Measurements from ENCODE around the gene STK39. TPM values are rescaled to one million over a fixed set of nuclear protein-coding genes. Genes with fewer than 3 reads are reported as not detected.

Gene STK39
- total RNA-seq, 1 experiment from 2014 or later: 22.1 TPM

- H3K36me3 Mint-ChIP-seq (ENCODE audit: insufficient read depth in 1 of 3, low read depth in 3 of 3): no peaks in the 10 kb centered on the region
- WGBS (ENCODE audit: extremely low coverage, insufficient read length, low lambda C conversion rate): no CpG with 5 or more reads among the region's 2 CpGs
- Histone ChIP-seq H3K9me3 (ENCODE audit: control insufficient read depth, low read depth, low read length) (no peaks in the 10 kb centered on the region), H3K9ac (ENCODE audit: extremely low read depth, insufficient read length, low read length) (no peak overlapping the region), H3K4ac (ENCODE audit: low read depth, low read length) (no peak overlapping the region), H3K23me2 (ENCODE audit: insufficient read length, low read depth, low read length, poor library complexity, severe bottlenecking) (no peaks in the 10 kb centered on the region), H3K14ac (ENCODE audit: insufficient read depth, low read length) (no peak overlapping the region), H2BK120ac (ENCODE audit: low read depth, low read length, poor library complexity, severe bottlenecking) (no peak overlapping the region), H2BK5ac (ENCODE audit: insufficient read length, low read length) (no peak overlapping the region), H2BK12ac (ENCODE audit: insufficient read length, low read depth, low read length) (no peak overlapping the region), H3K27me3 (ENCODE audit: insufficient read depth, low read length) (no peaks in the 10 kb centered on the region), H2BK15ac (ENCODE audit: low read depth, low read length) (no peak overlapping the region), H2AK5ac (ENCODE audit: insufficient read length, low read length) (no peak overlapping the region), H4K5ac (ENCODE audit: insufficient read length, low read depth, low read length) (no peak overlapping the region), H4K8ac (replicated peaks; ENCODE audit: insufficient read length, low read depth, low read length) (no peak overlapping the region), H2BK20ac (ENCODE audit: low read depth, low read length, poor library complexity, severe bottlenecking) (no peak overlapping the region), H2AFZ (ENCODE audit: low read length) (no peak overlapping the region), H3K79me1 (ENCODE audit: insufficient read depth, low read depth, low read length, poor library complexity, severe bottlenecking) (no peaks in the 10 kb centered on the region), H3K4me1 (ENCODE audit: insufficient read depth, low read length) (no peaks in the 10 kb centered on the region), H3K18ac (ENCODE audit: insufficient read length, low read depth, low read length) (no peak overlapping the region), H4K20me1 (ENCODE audit: control insufficient read depth, insufficient read depth, insufficient read length) (no peaks in the 10 kb centered on the region), H4K91ac (ENCODE audit: insufficient read length, low read depth, low read length) (no peak overlapping the region), H3K4me2 (ENCODE audit: insufficient read depth, insufficient read length, low read length) (no peak overlapping the region), H3T11ph (ENCODE audit: low read length) (no peak overlapping the region), H3K79me2 (ENCODE audit: insufficient read depth, low read length) (no peaks in the 10 kb centered on the region), H3K23ac (ENCODE audit: insufficient read length, low read depth, low read length) (no peak overlapping the region), H3K27ac (ENCODE audit: insufficient read length, low read depth, low read length) (no peak overlapping the region), H3K56ac (ENCODE audit: insufficient read length, low read depth, low read length) (no peak overlapping the region)
- H3K27ac Mint-ChIP-seq: no peak overlapping the region
- no peaks in the 10 kb centered on the region for H3K27me3 Mint-ChIP-seq (ENCODE audit: low read depth)
- DNase-seq: no peak
- peaks cover 5 to 12% of the 10 kb centered on the region in 2 experiments; a peak in 3 of 4 replicates for H3K4me1 Mint-ChIP-seq
- no peak overlapping the region for H3K4me3 Mint-ChIP-seq
- TF ChIP-seq, protein P1, sequence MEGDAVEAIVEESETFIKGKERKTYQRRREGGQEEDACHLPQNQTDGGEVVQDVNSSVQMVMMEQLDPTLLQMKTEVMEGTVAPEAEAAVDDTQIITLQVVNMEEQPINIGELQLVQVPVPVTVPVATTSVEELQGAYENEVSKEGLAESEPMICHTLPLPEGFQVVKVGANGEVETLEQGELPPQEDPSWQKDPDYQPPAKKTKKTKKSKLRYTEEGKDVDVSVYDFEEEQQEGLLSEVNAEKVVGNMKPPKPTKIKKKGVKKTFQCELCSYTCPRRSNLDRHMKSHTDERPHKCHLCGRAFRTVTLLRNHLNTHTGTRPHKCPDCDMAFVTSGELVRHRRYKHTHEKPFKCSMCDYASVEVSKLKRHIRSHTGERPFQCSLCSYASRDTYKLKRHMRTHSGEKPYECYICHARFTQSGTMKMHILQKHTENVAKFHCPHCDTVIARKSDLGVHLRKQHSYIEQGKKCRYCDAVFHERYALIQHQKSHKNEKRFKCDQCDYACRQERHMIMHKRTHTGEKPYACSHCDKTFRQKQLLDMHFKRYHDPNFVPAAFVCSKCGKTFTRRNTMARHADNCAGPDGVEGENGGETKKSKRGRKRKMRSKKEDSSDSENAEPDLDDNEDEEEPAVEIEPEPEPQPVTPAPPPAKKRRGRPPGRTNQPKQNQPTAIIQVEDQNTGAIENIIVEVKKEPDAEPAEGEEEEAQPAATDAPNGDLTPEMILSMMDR (conservative IDR thresholded peaks at IDR 0.05): no peak
- H3K9me3 Mint-ChIP-seq: no peaks in the 10 kb centered on the region
These were observed 94.4 kb downstream of the STK39 start for GRCh38 chr2:168152902-168153530.
